T-helper 2 cell (primary cell): ENCODE measurements around the gene DIAPH2.

Experiments
- DNase-seq, 5 experiments: peaks; one replicate each; pipeline versions ENCODE4 v3.0.0 to v3.0.0-alpha.2; 2012 to 2022

Gene DIAPH2

GRCh38 chrX:97065973-97066372 is 381.3 kb downstream of the DIAPH2 start:
- DNase-seq = no peak

GRCh38 chrX:97066381-97066780 is 381.7 kb downstream of the DIAPH2 start:
- DNase-seq = no peak

- DNase-seq = no peak
Measured at GRCh38 chrX:97070346-97070745, 385.7 kb downstream of the DIAPH2 start.

- no peak for DNase-seq
Measured at GRCh38 chrX:97074400-97074799, 389.8 kb downstream of the DIAPH2 start.

- no peak for DNase-seq
Measured at GRCh38 chrX:97089116-97089515, 404.5 kb downstream of the DIAPH2 start.

- DNase-seq = peak in 1 of 5 experiments; percentile 50
Measured at GRCh38 chrX:97096385-97096784, 411.7 kb downstream of the DIAPH2 start.

- DNase-seq = no peak
Measured at GRCh38 chrX:97102938-97103337, 418.3 kb downstream of the DIAPH2 start.

- no peak for DNase-seq
Measured at GRCh38 chrX:97109730-97110129, 425.1 kb downstream of the DIAPH2 start.

- DNase-seq = no peak
Measured at GRCh38 chrX:97117572-97117971, 432.9 kb downstream of the DIAPH2 start.

GRCh38 chrX:97119474-97120109 is 434.9 kb downstream of the DIAPH2 start:
- no peak for DNase-seq

GRCh38 chrX:97123001-97123400 is 438.4 kb downstream of the DIAPH2 start:
- no peak for DNase-seq

GRCh38 chrX:97126020-97126419 is 441.4 kb downstream of the DIAPH2 start:
- DNase-seq = no peak

- no peak for DNase-seq
Measured at GRCh38 chrX:97132664-97133415, 448.2 kb downstream of the DIAPH2 start.

GRCh38 chrX:97145934-97146333 is 461.3 kb downstream of the DIAPH2 start:
- DNase-seq = no peak

GRCh38 chrX:97155816-97156215 is 471.2 kb downstream of the DIAPH2 start:
- DNase-seq = peak in 1 of 5 experiments; percentile 48

- no peak for DNase-seq
Measured at GRCh38 chrX:97158269-97158668, 473.6 kb downstream of the DIAPH2 start.

GRCh38 chrX:97159916-97160800 is 475.5 kb downstream of the DIAPH2 start:
- DNase-seq = peak in 1 of 5 experiments; percentile 63

GRCh38 chrX:97167333-97167732 is 482.7 kb downstream of the DIAPH2 start:
- DNase-seq = no peak

- DNase-seq = no peak
Measured at GRCh38 chrX:97168646-97169045, 484.0 kb downstream of the DIAPH2 start.

GRCh38 chrX:97175147-97175546 is 490.5 kb downstream of the DIAPH2 start:
- no peak for DNase-seq

GRCh38 chrX:97189668-97190067 is 505.0 kb downstream of the DIAPH2 start:
- no peak for DNase-seq

GRCh38 chrX:97199501-97199900 is 514.9 kb downstream of the DIAPH2 start:
- no peak for DNase-seq

GRCh38 chrX:97200454-97200853 is 515.8 kb downstream of the DIAPH2 start:
- no peak for DNase-seq
